ENCODE data around the gene PGP. TPM values are rescaled to one million over a fixed set of nuclear protein-coding genes. Genes with fewer than 3 reads are reported as not detected.

The PGP gene
- total RNA-seq, 1 donor from 2014 or later, result 29.3 TPM

DNA sequence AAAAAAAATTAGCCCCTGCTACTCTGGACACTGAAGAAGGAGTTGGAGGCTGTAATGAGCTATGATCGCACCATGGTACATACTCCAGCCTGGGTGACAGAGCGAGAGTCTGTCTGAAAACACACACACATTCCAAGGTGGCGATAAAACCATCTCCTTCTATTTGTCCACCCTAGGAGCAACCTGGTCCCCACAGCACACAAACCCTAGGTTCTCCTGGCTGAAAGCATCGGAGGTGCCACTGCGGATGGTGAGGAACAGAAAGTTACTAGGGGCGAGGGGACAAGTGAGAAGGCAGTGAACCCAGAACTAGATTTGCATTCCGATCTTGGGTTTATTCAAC lies 38.1 kb upstream of the PGP start:
- DNase-seq (ENCODE audit: low read depth), result no peak
- no peak overlapping the region for H3K4me3 ChIP-seq (ENCODE audit: low read depth, low read length)
- TF ChIP-seq, protein P1, sequence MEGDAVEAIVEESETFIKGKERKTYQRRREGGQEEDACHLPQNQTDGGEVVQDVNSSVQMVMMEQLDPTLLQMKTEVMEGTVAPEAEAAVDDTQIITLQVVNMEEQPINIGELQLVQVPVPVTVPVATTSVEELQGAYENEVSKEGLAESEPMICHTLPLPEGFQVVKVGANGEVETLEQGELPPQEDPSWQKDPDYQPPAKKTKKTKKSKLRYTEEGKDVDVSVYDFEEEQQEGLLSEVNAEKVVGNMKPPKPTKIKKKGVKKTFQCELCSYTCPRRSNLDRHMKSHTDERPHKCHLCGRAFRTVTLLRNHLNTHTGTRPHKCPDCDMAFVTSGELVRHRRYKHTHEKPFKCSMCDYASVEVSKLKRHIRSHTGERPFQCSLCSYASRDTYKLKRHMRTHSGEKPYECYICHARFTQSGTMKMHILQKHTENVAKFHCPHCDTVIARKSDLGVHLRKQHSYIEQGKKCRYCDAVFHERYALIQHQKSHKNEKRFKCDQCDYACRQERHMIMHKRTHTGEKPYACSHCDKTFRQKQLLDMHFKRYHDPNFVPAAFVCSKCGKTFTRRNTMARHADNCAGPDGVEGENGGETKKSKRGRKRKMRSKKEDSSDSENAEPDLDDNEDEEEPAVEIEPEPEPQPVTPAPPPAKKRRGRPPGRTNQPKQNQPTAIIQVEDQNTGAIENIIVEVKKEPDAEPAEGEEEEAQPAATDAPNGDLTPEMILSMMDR (conservative IDR thresholded peaks at IDR 0.05; ENCODE audit: low read depth, low read length), result no peak

DNA sequence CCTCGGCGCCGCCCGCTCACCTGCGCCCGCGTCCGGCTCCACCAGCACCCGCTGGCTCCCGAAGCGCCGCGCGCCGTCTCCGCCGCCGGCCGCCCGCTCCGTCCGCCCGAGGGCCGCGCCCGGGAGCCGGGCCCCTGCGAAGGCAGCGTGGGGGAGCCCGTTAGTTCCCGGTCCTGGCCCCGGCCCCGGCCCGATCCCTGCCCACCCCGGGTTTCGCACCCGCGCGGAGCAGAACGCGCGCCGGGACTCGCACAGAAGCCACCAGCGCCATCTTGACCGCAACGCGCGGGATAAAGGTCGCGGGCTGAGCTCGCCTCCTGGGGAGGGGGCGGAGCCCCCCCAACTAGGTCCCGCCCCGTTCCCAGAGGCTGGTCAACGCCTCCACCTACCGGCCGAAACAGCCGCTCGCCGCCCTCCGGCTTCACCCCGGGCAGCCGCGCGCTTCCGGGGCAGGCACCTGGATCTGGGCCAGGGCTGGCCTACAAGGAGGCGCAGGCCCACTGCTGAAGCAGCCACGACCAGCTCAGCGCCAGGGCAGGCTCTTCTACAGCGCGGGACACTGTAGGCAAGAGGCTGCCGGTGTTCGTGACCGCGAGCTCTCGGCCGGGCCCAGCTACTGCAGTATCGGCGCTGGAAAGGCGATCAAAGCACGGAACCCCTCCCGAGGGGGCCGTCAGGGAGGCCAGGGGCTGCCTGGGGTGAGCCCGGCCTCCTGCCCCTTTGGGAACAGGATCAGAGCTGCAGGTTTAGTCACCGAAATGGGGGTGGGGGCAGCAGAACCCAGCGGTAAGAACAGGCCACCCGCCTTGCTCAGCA lies 36.9 kb upstream of the PGP start, which contains the start of gene ECI1:
Gene ECI1 (minus strand): TSS at position 292 of the 816 bp plus-strand sequence. CDS start 21 bp downstream, at position 271.
- peak; percentile 36 for DNase-seq (ENCODE audit: low read depth)
- peak within 1 kb of the TSS; percentile 77 for H3K4me3 ChIP-seq (ENCODE audit: low read depth, low read length)
- TF ChIP-seq, protein P1 (conservative IDR thresholded peaks at IDR 0.05; ENCODE audit: low read depth, low read length), result peak; percentile 58

GRCh38 chr16:2250652-2251295 lies 36.1 kb upstream of the PGP start:
- TF ChIP-seq, protein P1 (conservative IDR thresholded peaks at IDR 0.05; ENCODE audit: low read depth, low read length), result no peak
- DNase-seq (ENCODE audit: low read depth), result no peak
- peak overlapping the region; percentile 77 for H3K4me3 ChIP-seq (ENCODE audit: low read depth, low read length)

DNA sequence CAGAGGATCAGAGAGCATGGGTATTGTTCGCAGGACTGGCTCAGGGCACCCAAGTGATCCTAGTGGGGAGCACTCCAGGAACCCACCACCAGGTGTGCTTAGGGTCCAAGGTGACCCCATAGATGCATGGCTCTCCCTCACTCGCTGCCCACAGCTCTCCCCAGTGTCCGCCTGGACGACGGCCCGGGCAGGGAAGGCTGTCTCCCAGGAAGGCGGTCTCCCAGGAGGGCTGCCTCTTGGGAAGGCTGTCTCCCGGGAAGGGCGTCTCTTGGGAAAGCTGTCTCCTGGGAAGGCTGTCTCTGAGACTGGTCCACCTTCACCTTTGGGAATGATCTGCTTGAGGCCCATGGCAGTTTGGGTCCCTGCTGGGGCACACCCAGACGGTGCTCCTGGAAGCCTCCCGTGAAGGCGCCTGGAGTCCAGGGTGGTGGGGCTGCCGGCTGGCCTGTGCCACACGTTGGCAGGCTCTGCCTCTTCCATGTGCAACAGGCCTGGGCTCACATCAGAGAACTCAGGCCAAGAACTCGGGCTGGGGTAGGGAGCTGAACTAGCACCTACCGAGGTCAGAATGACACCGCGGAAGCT lies 31.8 kb upstream of the PGP start:
- TF ChIP-seq, protein P1 (conservative IDR thresholded peaks at IDR 0.05; ENCODE audit: low read depth, low read length), result no peak
- no peak overlapping the region for H3K4me3 ChIP-seq (ENCODE audit: low read depth, low read length)
- DNase-seq (ENCODE audit: low read depth), result no peak

GRCh38 chr16:2244926-2245795 lies 30.5 kb upstream of the PGP start:
- no peak for DNase-seq (ENCODE audit: low read depth)
- H3K4me3 ChIP-seq (ENCODE audit: low read depth, low read length), result no peak overlapping the region
- TF ChIP-seq, protein P1 (conservative IDR thresholded peaks at IDR 0.05; ENCODE audit: low read depth, low read length), result no peak

DNA sequence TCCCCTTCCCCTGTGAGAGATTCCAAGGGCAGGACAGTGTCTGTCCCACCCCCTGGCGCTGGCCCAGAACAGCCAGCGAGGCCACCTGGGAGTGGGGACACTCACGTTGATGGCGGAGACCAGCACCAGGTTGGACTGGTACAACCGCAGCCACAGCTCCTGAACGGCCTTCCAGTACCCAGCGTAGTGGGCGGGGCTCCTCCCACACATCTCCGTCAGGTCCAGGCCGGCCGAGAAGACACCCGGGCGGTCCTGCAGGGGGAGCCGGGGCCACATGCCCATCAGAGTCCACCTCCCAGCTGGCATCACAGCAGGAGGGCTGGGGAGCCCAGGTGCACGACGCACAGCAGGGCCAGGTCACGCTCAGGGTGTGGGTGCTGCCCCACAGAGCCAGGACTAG lies 29.7 kb upstream of the PGP start:
- TF ChIP-seq, protein P1 (conservative IDR thresholded peaks at IDR 0.05; ENCODE audit: low read depth, low read length), result no peak
- H3K4me3 ChIP-seq (ENCODE audit: low read depth, low read length), result no peak overlapping the region
- no peak for DNase-seq (ENCODE audit: low read depth)
